Measurements from ENCODE around the gene FRA10AC1. TPM values are rescaled to one million over a fixed set of nuclear protein-coding genes. Genes with fewer than 3 reads are reported as not detected.

The FRA10AC1 gene
- total and polyA plus RNA-seq, 10 of the 15 experiments (the other 5 are each of a cell fraction or from before 2014, with no cell fraction given) = 5.3 to 18.1 (median 9.9) TPM

DNA sequence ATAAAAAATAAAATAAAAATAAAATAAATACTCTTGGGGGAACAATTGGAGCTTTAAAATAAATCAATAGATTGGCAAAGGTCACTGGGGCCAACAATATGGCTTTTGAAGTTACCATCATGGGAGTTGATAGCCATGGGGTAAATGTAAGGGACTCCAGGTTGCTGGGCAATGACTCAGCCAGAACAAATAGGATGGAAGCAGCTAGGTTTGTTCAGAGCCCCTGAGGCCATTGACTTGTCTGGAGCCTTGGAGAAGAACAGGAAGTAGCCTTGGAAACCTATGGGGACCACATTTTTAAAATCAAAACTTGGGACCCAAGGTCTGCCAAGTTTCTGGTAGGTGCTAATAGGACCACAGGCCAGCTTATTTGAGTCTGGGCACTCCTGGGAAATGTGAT lies 20.2 kb upstream of the FRA10AC1 start:
- intact Hi-C loops (cut with micrococcal nuclease; ENCODE audit: unreplicated experiment) (no loop called here), in situ Hi-C loops (cut with MboI) (no loop called here)
- ATAC-seq (no peak), DNase-seq (ENCODE audit: low read depth, low spot score) (no peak), FAIRE-seq (no peak)
- Histone ChIP-seq H3K79me2 (ENCODE audit: control insufficient read depth, insufficient read depth, low read length) (no peaks in the 10 kb centered on the region), H3K4me3 (no peak overlapping the region), H3K4me2 (ENCODE audit: control insufficient read depth, insufficient read depth) (no peak overlapping the region), H2AFZ (ENCODE audit: control insufficient read depth, low read depth, low read length) (no peak overlapping the region), H3K36me3 (ENCODE audit: control insufficient read depth in 2 of 2, insufficient read depth in 2 of 2, low read length in 1 of 2) (no peaks in the 10 kb centered on the region), H3K27ac (ENCODE audit: control insufficient read depth, insufficient read depth) (no peak overlapping the region), H3K9ac (ENCODE audit: control insufficient read depth, insufficient read depth, low read length) (no peak overlapping the region), H4K20me1 (ENCODE audit: control insufficient read depth, insufficient read depth) (no peaks in the 10 kb centered on the region), H3K4me1 (ENCODE audit: control insufficient read depth, insufficient read depth, low read length) (peaks cover 13% of the 10 kb centered on the region), H3K27me3 (replicated peaks in 1 of 2; ENCODE audit: control insufficient read depth in 2 of 2, insufficient read depth in 2 of 2, low read length in 1 of 2) (no peaks in the 10 kb centered on the region), H3K9me3 (replicated peaks; ENCODE audit: control insufficient read depth, insufficient read depth, low read length) (peaks cover 1% of the 10 kb centered on the region; the same call in 2 of the 3 replicates)
- POLR2A ChIA-PET = no interaction called here
- no TSS peak for BruUV-seq (replicated peaks)
- RAD21 ChIA-PET (ENCODE audit: unreplicated experiment) = no interaction called here
- CTCF ChIA-PET = no interaction called here
- SMC1A ChIA-PET (ENCODE audit: uncharacterized antibody, unreplicated experiment) = interaction anchor here (0.5 to 0.9 kb wide), 2 partner anchors 16 to 264 kb away, joined by 3 read pairs; no protein-coding TSS in a partner anchor
- no peak for TF ChIP-seq ZNF207 (IDR thresholded peaks at IDR 0.05; ENCODE audit: borderline replicate concordance)
- no peak for TF ChIP-seq CUX1 (IDR thresholded peaks at IDR 0.05; ENCODE audit: insufficient replicate concordance, low read depth, low read length)
- no peak for TF ChIP-seq EGR1 (IDR thresholded peaks at IDR 0.05; ENCODE audit: borderline replicate concordance in 1 of 2, low read depth in 2 of 2, low read length in 2 of 2)
- TF ChIP-seq FOXK2 (IDR thresholded peaks at IDR 0.05) = no peak
- no peak for TF ChIP-seq POLR2A (IDR thresholded peaks at IDR 0.05; ENCODE audit: low read depth, low read length)
- TF ChIP-seq ZNF217 (IDR thresholded peaks at IDR 0.05) = no peak
- TF ChIP-seq TCF7 (IDR thresholded peaks at IDR 0.05; ENCODE audit: borderline replicate concordance) = no peak
- TF ChIP-seq PBX3 (IDR thresholded peaks at IDR 0.05; ENCODE audit: insufficient replicate concordance, low read depth, low read length) = no peak
- TF ChIP-seq ETV6 (conservative IDR thresholded peaks at IDR 0.05 in 1 of 2, IDR thresholded peaks at IDR 0.05 in 1 of 2; ENCODE audit: borderline replicate concordance in 1 of 2, low read depth in 1 of 2) = no peak
- TF ChIP-seq, protein P1, sequence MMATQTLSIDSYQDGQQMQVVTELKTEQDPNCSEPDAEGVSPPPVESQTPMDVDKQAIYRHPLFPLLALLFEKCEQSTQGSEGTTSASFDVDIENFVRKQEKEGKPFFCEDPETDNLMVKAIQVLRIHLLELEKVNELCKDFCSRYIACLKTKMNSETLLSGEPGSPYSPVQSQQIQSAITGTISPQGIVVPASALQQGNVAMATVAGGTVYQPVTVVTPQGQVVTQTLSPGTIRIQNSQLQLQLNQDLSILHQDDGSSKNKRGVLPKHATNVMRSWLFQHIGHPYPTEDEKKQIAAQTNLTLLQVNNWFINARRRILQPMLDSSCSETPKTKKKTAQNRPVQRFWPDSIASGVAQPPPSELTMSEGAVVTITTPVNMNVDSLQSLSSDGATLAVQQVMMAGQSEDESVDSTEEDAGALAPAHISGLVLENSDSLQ (IDR thresholded peaks at IDR 0.05) = no peak
- TF ChIP-seq MLLT1 (IDR thresholded peaks at IDR 0.05) = no peak
- TF ChIP-seq MEF2A (IDR thresholded peaks at IDR 0.05; ENCODE audit: insufficient read depth, low read depth, low read length) = no peak
- no peak for TF ChIP-seq IRF5 (IDR thresholded peaks at IDR 0.05; ENCODE audit: borderline replicate concordance)
- no peak for TF ChIP-seq CBX5 (IDR thresholded peaks at IDR 0.05; ENCODE audit: low read depth)
- TF ChIP-seq ZBED1 (IDR thresholded peaks at IDR 0.05; ENCODE audit: borderline replicate concordance) = no peak
